ENCODE measurements around the gene KRTAP9-2.

The KRTAP9-2 gene

GRCh38 chr17:41190328-41190727 lies 36.1 kb upstream of the KRTAP9-2 start:
- Histone ChIP-seq H3K27me3 (ENCODE audit: control insufficient read depth in 5 of 5, insufficient read depth in 4 of 5, low read length in 5 of 5) (peaks cover 5 to 10% (median 7%) of the 10 kb centered on the region in 5 donors), H3K36me3 (ENCODE audit: control insufficient read depth in 5 of 5, insufficient read depth in 5 of 5, low read length in 5 of 5) (no peaks in the 10 kb centered on the region), H3K4me3 (ENCODE audit: low read depth in 1 of 5, low read length in 5 of 5) (no peak overlapping the region), H3K4me1 (ENCODE audit: control insufficient read depth in 5 of 5, insufficient read depth in 5 of 5, low read length in 5 of 5) (no peaks in the 10 kb centered on the region), H3K9me3 (ENCODE audit: control insufficient read depth in 5 of 5, low read length in 5 of 5) (peaks cover 0 to 7% (median 0%) of the 10 kb centered on the region in 5 donors), H3K27ac (ENCODE audit: low read depth, low read length) (no peak overlapping the region), H3K9ac (ENCODE audit: low read length in 5 of 5) (no peak overlapping the region)

- Histone ChIP-seq H3K4me1 (ENCODE audit: control insufficient read depth in 5 of 5, insufficient read depth in 5 of 5, low read length in 5 of 5) (no peaks in the 10 kb centered on the region), H3K4me3 (ENCODE audit: low read depth in 1 of 5, low read length in 5 of 5) (no peak overlapping the region), H3K36me3 (ENCODE audit: control insufficient read depth in 5 of 5, insufficient read depth in 5 of 5, low read length in 5 of 5) (no peaks in the 10 kb centered on the region), H3K27me3 (ENCODE audit: control insufficient read depth in 5 of 5, insufficient read depth in 4 of 5, low read length in 5 of 5) (no peaks in the 10 kb centered on the region), H3K27ac (ENCODE audit: low read depth, low read length) (no peak overlapping the region), H3K9ac (ENCODE audit: low read length in 5 of 5) (no peak overlapping the region), H3K9me3 (ENCODE audit: control insufficient read depth in 5 of 5, low read length in 5 of 5) (peaks cover 0 to 9% (median 2%) of the 10 kb centered on the region in 5 donors)
Measured at GRCh38 chr17:41196068-41196467, 30.4 kb upstream of the KRTAP9-2 start.

GRCh38 chr17:41199421-41200078 lies 26.9 kb upstream of the KRTAP9-2 start:
- Histone ChIP-seq H3K4me1 (ENCODE audit: control insufficient read depth in 5 of 5, insufficient read depth in 5 of 5, low read length in 5 of 5) (no peaks in the 10 kb centered on the region), H3K4me3 (ENCODE audit: low read depth in 1 of 5, low read length in 5 of 5) (no peak overlapping the region), H3K36me3 (ENCODE audit: control insufficient read depth in 5 of 5, insufficient read depth in 5 of 5, low read length in 5 of 5) (no peaks in the 10 kb centered on the region), H3K9me3 (ENCODE audit: control insufficient read depth in 5 of 5, low read length in 5 of 5) (peaks cover 0 to 9% (median 0%) of the 10 kb centered on the region in 5 donors), H3K27me3 (ENCODE audit: control insufficient read depth in 5 of 5, insufficient read depth in 4 of 5, low read length in 5 of 5) (no peaks in the 10 kb centered on the region), H3K9ac (ENCODE audit: low read length in 5 of 5) (no peak overlapping the region), H3K27ac (ENCODE audit: low read depth, low read length) (no peak overlapping the region)

- H3K9me3 ChIP-seq (ENCODE audit: control insufficient read depth in 5 of 5, low read length in 5 of 5) = no peaks in the 10 kb centered on the region
- no peak overlapping the region for H3K9ac ChIP-seq (ENCODE audit: low read length in 5 of 5)
- no peak overlapping the region for H3K27ac ChIP-seq (ENCODE audit: low read depth, low read length)
- no peaks in the 10 kb centered on the region for H3K36me3 ChIP-seq (ENCODE audit: control insufficient read depth in 5 of 5, insufficient read depth in 5 of 5, low read length in 5 of 5)
- no peaks in the 10 kb centered on the region for H3K4me1 ChIP-seq (ENCODE audit: control insufficient read depth in 5 of 5, insufficient read depth in 5 of 5, low read length in 5 of 5)
- H3K27me3 ChIP-seq (ENCODE audit: control insufficient read depth in 5 of 5, insufficient read depth in 4 of 5, low read length in 5 of 5) = peaks cover 0 to 8% (median 3%) of the 10 kb centered on the region in 5 donors
- H3K4me3 ChIP-seq (ENCODE audit: low read depth in 1 of 5, low read length in 5 of 5) = no peak overlapping the region
Measured at GRCh38 chr17:41211845-41212466, 14.5 kb upstream of the KRTAP9-2 start.

- no peak overlapping the region for H3K4me3 ChIP-seq (ENCODE audit: low read depth in 1 of 5, low read length in 5 of 5)
- H3K9ac ChIP-seq (ENCODE audit: low read length in 5 of 5) = no peak overlapping the region
Measured at GRCh38 chr17:41212524-41213169, 13.8 kb upstream of the KRTAP9-2 start.

GRCh38 chr17:41215681-41216080 lies 10.8 kb upstream of the KRTAP9-2 start:
- Histone ChIP-seq H3K27ac (ENCODE audit: low read depth, low read length) (no peak overlapping the region), H3K9ac (ENCODE audit: low read length in 5 of 5) (no peak overlapping the region), H3K27me3 (ENCODE audit: control insufficient read depth in 5 of 5, insufficient read depth in 4 of 5, low read length in 5 of 5) (peaks cover 0 to 8% (median 3%) of the 10 kb centered on the region in 5 donors), H3K4me1 (ENCODE audit: control insufficient read depth in 5 of 5, insufficient read depth in 5 of 5, low read length in 5 of 5) (no peaks in the 10 kb centered on the region), H3K36me3 (ENCODE audit: control insufficient read depth in 5 of 5, insufficient read depth in 5 of 5, low read length in 5 of 5) (no peaks in the 10 kb centered on the region), H3K9me3 (ENCODE audit: control insufficient read depth in 5 of 5, low read length in 5 of 5) (no peaks in the 10 kb centered on the region), H3K4me3 (ENCODE audit: low read depth in 1 of 5, low read length in 5 of 5) (no peak overlapping the region)

More at GRCh38 chr17:41212524-41213169, 13.8 kb upstream of the KRTAP9-2 start:
- peaks cover 0 to 8% (median 3%) of the 10 kb centered on the region in 5 donors for H3K27me3 ChIP-seq (ENCODE audit: control insufficient read depth in 5 of 5, insufficient read depth in 4 of 5, low read length in 5 of 5)
- H3K27ac ChIP-seq (ENCODE audit: low read depth, low read length) = no peak overlapping the region
- no peaks in the 10 kb centered on the region for H3K9me3 ChIP-seq (ENCODE audit: control insufficient read depth in 5 of 5, low read length in 5 of 5)
- no peaks in the 10 kb centered on the region for H3K36me3 ChIP-seq (ENCODE audit: control insufficient read depth in 5 of 5, insufficient read depth in 5 of 5, low read length in 5 of 5)
- no peaks in the 10 kb centered on the region for H3K4me1 ChIP-seq (ENCODE audit: control insufficient read depth in 5 of 5, insufficient read depth in 5 of 5, low read length in 5 of 5)

GRCh38 chr17:41223821-41224220 lies 2.6 kb upstream of the KRTAP9-2 start:
- no peaks in the 10 kb centered on the region for H3K4me1 ChIP-seq (ENCODE audit: control insufficient read depth in 5 of 5, insufficient read depth in 5 of 5, low read length in 5 of 5)
- H3K27ac ChIP-seq (ENCODE audit: low read depth, low read length) = no peak overlapping the region
- peaks cover 0 to 2% (median 0%) of the 10 kb centered on the region in 5 donors for H3K27me3 ChIP-seq (ENCODE audit: control insufficient read depth in 5 of 5, insufficient read depth in 4 of 5, low read length in 5 of 5)
- H3K36me3 ChIP-seq (ENCODE audit: control insufficient read depth in 5 of 5, insufficient read depth in 5 of 5, low read length in 5 of 5) = no peaks in the 10 kb centered on the region
- H3K9ac ChIP-seq (ENCODE audit: low read length in 5 of 5) = no peak overlapping the region
- H3K9me3 ChIP-seq (ENCODE audit: control insufficient read depth in 5 of 5, low read length in 5 of 5) = no peaks in the 10 kb centered on the region
- H3K4me3 ChIP-seq (ENCODE audit: low read depth in 1 of 5, low read length in 5 of 5) = no peak overlapping the region

- Histone ChIP-seq H3K9ac (ENCODE audit: low read length in 5 of 5) (no peak overlapping the region), H3K9me3 (ENCODE audit: control insufficient read depth in 5 of 5, low read length in 5 of 5) (no peaks in the 10 kb centered on the region), H3K27ac (ENCODE audit: low read depth, low read length) (no peak overlapping the region), H3K4me3 (ENCODE audit: low read depth in 1 of 5, low read length in 5 of 5) (no peak overlapping the region), H3K4me1 (ENCODE audit: control insufficient read depth in 5 of 5, insufficient read depth in 5 of 5, low read length in 5 of 5) (no peaks in the 10 kb centered on the region), H3K27me3 (ENCODE audit: control insufficient read depth in 5 of 5, insufficient read depth in 4 of 5, low read length in 5 of 5) (peaks cover 0 to 2% (median 0%) of the 10 kb centered on the region in 5 donors), H3K36me3 (ENCODE audit: control insufficient read depth in 5 of 5, insufficient read depth in 5 of 5, low read length in 5 of 5) (no peaks in the 10 kb centered on the region)
Measured at GRCh38 chr17:41226051-41226450, 397 bp upstream of the KRTAP9-2 start.

- H3K36me3 ChIP-seq (ENCODE audit: control insufficient read depth in 5 of 5, insufficient read depth in 5 of 5, low read length in 5 of 5) = no peaks in the 10 kb centered on the region
- no peak overlapping the region for H3K27ac ChIP-seq (ENCODE audit: low read depth, low read length)
- H3K9ac ChIP-seq (ENCODE audit: low read length in 5 of 5) = no peak overlapping the region
- no peak overlapping the region for H3K4me3 ChIP-seq (ENCODE audit: low read depth in 1 of 5, low read length in 5 of 5)
- peaks cover 0 to 5% (median 0%) of the 10 kb centered on the region in 5 donors for H3K27me3 ChIP-seq (ENCODE audit: control insufficient read depth in 5 of 5, insufficient read depth in 4 of 5, low read length in 5 of 5)
- no peaks in the 10 kb centered on the region for H3K9me3 ChIP-seq (ENCODE audit: control insufficient read depth in 5 of 5, low read length in 5 of 5)
- no peaks in the 10 kb centered on the region for H3K4me1 ChIP-seq (ENCODE audit: control insufficient read depth in 5 of 5, insufficient read depth in 5 of 5, low read length in 5 of 5)
Measured at GRCh38 chr17:41230094-41230493, 3.6 kb downstream of the KRTAP9-2 start.

GRCh38 chr17:41231731-41232130 lies 5.3 kb downstream of the KRTAP9-2 start:
- H3K27ac ChIP-seq (ENCODE audit: low read depth, low read length) = no peak overlapping the region
- no peaks in the 10 kb centered on the region for H3K36me3 ChIP-seq (ENCODE audit: control insufficient read depth in 5 of 5, insufficient read depth in 5 of 5, low read length in 5 of 5)
- no peaks in the 10 kb centered on the region for H3K9me3 ChIP-seq (ENCODE audit: control insufficient read depth in 5 of 5, low read length in 5 of 5)
- H3K4me1 ChIP-seq (ENCODE audit: control insufficient read depth in 5 of 5, insufficient read depth in 5 of 5, low read length in 5 of 5) = no peaks in the 10 kb centered on the region
- H3K9ac ChIP-seq (ENCODE audit: low read length in 5 of 5) = no peak overlapping the region
- H3K4me3 ChIP-seq (ENCODE audit: low read depth in 1 of 5, low read length in 5 of 5) = no peak overlapping the region
- peaks cover 0 to 3% (median 0%) of the 10 kb centered on the region in 5 donors for H3K27me3 ChIP-seq (ENCODE audit: control insufficient read depth in 5 of 5, insufficient read depth in 4 of 5, low read length in 5 of 5)
